Inferior parietal cortex (tissue), 1 donor: Measurements from ENCODE around the gene UTS2R.
"Not testable (repeated sequence)": the region's sequence is repeated elsewhere in the genome, so short reads cannot be mapped to it uniquely, and the experiment has no call there.

Experiments
- DNase-seq: peaks from one replicate; pipeline ENCODE4 v3.0.0-alpha.2; 2016; ENCODE audit errors: extremely low spot score

Gene UTS2R

DNA sequence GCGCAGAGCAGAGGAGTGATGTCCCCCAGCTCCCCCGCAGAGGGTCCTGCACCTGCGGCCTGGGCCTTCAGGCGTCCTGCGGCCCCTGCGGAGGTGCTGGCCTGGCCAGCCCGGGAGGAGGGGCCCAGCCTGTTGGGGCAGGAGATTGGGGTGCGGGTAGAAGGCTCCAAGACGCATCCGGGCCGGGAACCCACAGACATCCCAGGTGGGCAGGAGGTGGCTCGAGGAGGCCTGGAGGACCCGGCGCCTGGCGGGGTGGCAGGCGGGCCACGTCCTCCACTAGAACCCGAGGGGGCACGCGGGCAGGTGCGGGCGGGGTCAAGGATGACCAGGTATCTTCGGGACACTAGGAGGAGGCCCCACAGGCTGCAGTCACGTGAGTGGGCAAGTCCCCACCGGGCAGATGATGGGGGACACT lies 37.4 kb upstream of the UTS2R start:
- DNase-seq = no peak

DNA sequence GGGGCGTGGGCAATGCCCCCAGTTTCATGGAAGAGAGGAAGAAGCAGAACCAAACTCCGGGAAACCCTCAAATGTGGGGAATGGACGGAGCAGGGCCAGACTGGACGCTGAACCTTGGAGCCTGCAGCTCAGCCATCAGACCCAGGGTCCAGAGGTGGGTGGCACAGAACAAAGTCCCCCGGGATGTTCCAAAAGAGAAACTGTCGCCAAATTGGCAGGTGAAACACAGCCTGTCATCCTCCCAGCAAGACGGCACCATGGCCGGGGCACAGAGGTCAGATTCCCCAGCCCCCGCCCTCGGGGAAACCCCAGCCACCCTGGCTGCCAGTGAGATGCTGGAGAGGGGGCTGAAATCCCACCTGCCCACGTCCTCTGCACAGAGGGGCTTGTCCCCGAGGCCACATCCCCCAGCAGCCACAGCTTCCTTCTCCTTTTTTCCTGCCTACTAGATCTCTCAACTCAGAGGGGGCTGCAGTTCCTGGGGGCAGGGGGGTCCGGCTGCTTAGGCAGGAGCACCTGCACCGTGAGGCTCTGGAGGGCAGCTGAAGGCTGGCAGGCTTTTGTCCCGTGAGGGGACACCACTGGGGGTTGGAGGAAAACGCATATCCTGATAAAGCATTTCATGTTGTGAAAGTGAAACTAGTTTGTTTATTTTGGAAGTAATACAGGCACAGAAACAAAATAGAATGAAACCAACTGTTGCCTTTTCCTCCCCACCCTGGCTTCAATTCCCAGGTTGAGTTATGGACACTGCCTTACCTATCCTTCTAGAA lies 36.8 kb upstream of the UTS2R start:
- DNase-seq = no peak

DNA sequence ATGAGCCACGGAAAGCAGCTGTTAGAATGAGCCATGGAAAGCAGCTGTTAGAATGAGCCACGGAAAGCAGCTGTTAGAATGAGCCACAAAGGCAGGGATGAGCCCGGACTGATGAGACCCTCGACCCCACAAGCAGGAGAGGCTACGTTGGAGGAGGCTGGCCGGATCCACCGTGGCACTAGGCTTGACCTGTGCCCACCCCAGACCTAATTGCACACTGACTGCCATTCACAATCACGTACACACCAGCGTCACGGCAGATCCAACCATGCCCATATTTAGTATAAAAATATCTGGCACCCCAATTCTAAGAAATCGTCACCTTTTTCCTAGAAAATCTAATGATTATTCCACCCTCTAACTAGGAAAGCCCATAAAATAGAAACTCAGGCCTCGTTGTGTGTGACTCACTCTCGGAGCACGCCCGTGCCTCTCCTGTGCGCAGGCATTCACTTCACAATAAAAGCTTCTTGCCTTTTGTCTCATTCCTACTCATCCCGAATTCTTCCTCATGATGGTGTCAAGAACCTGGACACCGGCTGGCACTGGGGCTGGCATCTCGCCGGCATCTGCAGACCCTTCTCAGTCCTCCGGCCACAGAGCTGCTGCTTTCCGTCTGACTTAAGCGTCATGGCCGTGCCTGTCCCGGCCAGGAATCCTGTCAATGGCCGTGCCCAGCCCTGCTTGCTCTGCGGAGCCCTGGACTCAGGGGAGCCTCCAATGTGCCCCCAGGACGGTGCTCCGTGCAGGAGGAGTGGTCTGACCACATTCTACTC lies 32.5 kb upstream of the UTS2R start:
- peak; percentile 29 for DNase-seq

DNA sequence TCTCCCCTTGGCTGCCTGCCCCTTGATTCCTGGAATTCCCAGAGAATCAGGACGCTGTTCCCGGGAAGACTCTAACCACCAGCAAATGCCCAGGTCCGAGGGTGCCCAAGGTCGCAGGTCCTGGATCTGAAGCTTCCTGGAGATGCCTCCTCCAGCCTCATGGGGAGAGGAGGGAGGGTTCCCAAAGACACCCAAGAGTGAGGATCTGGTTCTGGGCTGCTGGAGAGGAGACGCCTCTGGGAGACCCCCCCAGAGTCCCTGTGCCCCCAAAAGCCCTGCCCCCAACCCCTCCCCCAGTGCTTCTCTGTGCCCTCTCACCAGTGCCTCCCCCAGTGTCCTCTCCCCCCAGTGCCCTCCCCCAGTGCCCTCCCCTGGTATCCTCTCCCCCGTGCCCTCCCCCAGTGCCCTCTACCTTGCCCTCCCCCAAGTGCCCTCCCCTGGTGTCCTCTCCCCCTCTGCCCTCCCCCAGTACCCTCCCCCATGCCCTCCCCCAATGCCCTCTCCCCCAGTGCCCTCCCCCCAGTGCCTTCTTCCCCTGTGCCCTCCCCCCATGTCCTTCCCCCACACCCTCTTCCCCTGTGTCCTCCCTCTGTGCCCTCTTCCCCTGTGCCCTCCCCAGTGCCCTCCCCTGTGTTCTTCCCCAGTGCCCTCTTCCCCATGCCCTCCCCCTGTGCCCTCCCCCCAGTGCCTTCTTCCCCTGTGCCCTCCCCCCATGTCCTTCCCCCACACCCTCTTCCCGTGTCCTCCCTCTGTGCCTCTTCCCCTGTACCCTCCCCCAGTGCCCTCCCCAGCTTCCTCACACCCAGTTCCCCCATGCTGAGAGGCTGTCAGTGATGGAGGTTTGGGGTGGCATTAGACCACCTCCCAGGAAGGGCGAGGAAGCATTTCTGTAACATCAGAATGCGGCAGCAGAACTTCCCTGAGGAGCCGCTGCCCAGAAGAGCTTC lies 31.7 kb upstream of the UTS2R start:
- no peak for DNase-seq

DNA sequence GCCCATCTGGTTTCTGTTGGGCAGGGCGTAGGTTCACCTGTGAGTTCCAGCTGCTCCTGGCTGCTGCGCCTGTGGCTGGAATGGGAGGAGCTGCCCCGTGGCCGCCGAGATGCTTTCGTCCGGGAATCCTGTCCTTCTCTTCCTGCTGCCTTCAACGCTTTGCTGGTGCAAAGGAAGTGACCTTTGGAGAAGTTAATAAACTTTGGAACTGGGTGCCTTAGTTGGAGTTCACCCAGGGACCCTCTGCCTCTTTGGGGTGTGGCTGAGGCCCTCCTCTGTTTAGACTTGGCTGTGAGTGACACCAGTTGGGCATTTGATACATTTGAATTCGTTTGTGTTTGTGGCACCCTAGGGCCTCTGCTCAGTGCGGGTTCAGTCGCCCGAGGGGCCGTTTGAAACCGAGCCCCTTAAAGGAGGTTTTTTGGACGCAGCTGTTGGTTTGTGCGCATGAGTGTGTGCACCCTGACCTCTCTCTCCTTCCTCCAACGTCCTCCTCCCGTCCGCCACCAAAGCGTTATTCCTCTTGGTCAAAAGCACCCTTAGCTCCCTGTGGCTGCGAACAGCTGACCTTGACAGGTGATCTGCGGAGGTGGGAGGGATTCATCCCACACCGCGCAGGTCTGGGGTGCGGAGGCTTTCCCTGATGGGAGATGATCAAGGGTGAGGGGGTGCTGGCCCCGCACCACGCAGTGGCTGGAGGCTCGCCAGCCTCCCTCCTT lies 29.0 kb upstream of the UTS2R start:
- no peak for DNase-seq

DNA sequence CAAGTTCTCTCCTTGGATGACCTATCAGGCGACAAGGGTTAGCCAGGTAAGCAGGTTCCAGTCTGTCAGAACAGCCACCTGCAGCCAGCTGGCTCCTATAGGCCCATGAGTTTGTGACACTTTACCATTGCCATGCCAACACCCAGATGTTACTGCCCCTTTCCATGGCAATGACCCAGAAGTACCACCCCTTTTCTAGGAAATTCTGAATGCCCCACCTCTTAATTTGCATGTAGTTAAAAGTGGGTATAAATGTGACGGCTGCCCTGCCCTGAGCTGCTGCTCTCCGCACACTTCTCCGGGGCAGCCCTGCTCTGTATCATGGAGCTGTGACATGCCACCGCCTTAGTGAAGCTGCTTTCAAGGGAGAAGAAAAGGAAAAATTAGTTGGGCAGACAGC lies 28.0 kb upstream of the UTS2R start:
- DNase-seq = no peak

DNA sequence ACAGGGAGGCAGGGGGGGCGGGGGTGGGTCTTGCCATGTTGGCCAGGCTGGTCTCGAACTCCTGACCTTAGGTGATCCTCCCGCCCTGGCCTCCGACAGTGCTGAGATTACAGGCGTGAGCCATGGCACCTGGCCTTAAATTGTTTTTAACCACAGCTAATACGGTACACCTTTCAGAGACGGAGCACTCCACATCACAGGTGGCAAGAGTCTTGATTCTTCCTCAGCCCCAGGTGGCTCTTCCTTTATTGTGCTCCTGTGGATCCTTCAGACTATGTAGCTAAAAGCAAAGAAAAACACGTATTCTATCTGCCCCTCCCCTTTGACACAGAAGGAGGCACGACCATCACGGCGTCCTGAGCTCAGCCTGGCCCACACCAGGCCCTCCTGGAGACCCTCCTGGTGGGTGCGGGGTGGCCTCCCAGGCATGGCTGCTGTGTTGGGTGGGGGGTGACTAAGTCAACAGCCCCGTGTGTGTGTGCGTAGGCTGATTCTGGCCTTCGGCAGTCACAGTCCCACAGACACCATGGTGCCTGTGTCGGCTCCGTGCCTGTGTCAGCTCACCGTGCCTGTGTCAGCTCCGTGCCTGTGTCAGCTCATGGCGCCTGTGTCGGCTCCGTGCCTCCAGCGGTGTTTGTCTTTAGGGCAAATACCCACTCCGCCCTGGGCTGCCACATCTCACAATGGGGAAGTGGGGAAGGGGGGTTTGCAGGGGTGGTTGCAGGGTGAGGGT lies 27.2 kb upstream of the UTS2R start:
- DNase-seq = no peak

DNA sequence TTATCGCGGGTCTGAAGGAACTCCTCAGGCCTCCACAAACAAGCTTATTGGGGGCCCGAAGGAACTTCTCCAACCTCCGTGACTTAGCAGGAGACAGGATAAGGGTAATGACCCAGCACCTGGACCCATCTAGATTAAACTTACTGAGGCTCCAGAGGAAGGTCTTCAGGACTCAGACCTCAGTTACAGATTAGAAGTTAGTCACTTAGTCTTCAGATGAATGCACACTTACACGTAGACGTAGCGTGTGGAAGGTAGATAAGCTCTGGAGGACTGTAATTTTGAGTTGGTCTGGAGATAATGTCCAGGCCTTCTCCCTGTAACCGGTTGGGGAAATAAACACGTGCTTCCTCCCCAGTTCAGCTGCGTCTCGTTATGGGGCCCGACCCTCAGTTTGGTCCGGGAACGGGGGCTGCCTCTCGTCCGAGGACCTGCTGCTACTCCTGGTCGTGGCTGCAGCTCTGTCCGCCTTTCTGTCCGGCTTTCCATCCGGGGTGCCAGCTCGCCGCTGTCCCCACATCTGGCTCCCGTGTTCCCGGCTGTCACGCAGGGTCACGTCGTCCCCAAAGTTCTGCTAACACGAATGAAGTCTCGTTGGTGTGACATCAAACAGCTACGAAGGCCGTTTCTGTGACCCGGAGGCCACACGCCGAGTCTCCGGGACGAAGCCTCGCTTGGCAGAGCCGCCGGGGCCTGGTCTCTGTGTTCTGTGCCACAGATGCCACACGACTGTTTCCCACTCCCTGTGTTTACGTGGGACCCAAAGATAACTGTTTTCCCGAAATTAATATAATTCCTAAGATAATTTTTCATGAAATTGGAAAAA lies 26.2 kb upstream of the UTS2R start:
- peak; percentile 43 for DNase-seq

DNA sequence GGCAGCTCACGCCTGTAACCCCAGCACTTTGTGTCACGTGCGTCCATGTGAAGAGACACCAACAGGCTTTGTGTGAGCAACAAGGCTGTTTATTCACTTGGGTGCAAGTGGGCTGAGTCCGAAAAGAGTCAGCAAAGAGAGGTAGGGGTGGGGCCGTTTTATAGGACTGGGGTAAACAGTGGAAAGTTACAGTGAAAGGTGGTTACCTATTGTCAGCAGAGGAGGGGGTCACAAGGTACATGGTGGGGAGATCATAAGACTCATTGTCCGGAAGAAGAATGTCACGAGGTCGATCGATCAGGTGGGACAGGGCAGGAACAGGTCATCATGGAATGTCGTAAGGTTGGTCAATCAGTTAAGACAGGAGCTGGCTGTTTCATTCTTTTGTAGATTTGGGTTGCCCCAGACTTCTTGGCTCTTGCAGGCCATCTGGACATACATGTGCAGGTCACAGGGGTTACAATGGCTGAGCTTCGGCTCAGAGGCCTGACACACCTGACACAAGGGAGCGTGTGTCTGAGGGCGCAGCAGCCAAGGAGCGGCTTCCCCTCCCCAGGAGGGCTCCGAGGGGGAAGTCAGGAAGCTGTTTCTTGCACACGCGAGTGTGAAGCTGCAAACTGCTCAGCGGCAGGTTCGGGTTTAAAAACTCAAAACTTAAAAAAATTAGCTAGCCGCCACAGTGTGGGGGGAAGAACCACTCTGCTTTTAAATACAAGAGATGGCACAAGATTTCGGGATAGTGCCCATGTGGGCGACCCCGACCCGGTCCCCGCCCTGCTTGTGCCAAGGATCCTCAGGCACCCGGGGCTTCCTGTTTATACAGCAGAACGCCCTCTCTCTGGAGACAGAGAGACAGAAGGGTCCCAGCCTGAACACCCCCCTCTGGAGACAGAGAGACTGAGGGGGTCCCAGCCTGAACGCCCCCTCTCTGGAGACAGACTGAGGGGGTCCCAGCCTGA lies 24.9 kb upstream of the UTS2R start:
- DNase-seq = no peak

DNA sequence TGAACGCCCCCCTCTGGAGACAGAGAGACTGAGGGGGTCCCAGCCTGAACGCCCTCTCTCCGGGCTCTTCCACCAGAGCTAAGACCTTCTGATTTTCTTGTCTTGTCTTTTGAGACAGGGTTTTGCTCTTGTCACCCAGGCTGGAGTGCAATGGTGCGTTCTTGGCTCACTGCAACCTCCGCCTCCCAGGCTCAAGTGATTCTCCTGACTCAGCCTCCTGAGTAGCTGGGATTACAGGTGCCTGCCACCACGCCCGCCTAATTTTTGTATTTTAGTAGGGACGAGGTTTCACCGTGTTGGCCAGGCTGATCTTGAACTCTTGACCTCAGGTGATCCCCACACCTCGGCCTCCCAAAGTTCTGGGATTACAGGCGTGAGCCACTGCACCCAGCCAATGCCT lies 23.6 kb upstream of the UTS2R start:
- DNase-seq = not testable (repeated sequence)

DNA sequence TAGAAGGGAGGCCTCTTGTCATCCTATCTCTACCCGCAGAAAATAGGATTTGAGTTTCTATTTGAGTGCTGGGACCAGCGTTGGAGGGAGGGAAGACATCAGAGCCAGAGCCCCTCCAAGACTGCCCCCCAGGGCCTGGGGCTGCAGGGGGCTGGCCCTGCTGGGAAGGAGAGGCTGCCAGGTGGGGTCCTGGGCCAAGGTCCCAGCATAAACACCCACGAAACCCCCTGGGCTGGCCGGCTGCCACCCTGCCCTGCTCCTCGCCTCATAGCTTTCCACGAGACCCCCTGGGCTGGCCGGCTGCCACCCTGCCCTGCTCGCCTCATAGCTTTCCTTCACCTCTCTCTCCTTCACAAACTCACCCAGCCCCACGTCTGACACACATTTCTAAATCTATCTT lies 23.1 kb upstream of the UTS2R start:
- no peak for DNase-seq

DNA sequence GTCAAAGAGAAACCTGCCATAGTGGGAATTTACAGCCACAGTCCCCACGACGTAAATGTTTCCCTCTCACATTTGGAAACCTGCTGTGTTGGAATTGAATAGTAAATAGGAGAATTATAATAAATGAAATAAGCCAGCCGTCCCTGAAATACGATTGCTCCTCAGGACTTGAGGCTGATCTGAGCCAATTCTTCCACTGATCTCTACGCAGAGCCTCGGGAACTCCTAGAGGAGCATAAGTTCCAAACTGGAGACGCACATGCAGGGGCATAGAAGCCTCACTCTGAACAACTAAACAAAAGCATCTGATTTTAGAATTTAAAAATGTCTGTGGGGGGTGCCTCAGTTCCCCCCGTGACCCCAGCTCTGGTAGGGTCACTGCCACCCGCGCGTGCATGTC lies 22.7 kb upstream of the UTS2R start:
- no peak for DNase-seq

DNA sequence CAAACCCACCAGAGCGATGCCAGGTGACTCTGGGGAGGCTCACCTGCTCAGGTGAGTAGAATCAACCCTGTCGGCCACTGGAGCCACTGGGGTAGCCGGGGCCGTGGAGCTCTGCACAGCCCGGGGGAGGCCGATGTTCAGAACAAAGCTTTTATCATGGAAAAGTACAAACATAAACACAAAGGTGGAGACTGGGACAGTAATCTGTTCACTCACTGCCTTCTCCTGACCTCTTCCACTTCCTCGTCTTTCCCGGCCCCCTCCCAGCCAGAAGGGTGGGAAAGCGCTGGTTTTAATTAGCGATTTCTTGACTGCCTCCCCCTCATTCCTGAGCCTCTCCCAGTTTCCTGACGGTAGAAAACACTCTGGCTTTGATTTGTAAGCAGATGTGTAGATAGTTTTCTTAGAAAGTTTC lies 22.3 kb upstream of the UTS2R start:
- DNase-seq = no peak

DNA sequence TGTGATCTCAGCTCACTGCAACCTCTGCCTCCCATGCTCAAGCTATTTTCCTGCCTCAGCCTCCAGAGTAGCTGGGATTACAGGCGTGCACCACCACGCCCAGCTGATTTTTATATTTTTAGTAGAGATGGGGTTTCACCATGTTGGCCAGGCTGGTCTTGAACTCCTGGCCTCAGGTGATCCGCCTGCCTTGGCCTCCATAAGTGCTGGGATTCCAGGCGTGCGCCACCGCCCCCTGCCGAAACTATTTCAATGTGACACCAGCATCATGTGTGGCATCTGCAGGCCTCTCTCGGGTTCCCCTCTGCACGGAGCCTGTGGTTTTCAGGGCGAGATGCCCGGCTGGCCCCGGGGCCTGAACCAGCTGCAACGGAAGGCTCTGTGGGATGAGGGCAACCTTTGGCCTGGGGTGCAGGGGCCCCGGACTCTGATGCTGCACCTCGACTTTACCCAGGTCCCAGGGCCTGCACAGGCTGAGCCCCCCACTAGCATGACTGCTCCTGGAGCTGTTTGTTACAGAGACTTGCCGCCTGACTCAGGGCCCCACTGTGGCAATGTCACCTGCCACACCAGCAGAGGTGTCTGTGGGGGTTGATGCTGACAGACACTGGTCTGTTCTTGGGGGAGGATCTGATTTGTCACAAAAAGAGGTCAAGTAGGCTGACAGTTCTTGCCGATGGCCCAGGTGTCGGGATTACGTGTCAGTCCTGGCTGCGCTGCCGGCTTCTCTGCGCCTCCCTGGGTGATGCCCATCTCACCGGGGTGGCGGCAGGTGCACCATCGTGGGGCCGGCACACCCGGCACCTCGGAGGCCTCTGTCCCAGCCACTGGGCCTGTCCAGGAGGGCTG lies 21.2 kb upstream of the UTS2R start:
- no peak for DNase-seq

DNA sequence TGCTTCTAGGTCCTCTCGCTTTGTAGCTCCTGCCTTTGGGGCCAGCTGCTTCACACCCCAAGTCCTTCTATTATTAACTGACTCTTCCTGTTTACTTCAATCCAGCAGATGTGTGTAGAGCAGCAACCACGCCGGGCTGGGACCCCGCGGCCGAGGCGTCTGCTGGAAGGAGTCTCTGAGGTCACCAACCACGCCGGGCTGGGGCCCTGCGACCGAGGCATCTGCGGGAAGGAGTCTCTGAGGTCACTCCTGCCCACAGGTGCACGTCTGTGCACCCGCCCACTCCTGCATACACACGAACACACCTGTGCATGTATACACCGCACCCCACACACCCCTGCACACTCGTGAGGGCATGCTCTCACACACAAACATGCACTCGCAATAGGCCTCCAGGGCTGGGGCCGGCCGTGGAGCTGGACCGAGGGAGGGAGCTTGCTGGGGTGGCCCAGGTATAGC lies 20.3 kb upstream of the UTS2R start:
- DNase-seq = no peak

DNA sequence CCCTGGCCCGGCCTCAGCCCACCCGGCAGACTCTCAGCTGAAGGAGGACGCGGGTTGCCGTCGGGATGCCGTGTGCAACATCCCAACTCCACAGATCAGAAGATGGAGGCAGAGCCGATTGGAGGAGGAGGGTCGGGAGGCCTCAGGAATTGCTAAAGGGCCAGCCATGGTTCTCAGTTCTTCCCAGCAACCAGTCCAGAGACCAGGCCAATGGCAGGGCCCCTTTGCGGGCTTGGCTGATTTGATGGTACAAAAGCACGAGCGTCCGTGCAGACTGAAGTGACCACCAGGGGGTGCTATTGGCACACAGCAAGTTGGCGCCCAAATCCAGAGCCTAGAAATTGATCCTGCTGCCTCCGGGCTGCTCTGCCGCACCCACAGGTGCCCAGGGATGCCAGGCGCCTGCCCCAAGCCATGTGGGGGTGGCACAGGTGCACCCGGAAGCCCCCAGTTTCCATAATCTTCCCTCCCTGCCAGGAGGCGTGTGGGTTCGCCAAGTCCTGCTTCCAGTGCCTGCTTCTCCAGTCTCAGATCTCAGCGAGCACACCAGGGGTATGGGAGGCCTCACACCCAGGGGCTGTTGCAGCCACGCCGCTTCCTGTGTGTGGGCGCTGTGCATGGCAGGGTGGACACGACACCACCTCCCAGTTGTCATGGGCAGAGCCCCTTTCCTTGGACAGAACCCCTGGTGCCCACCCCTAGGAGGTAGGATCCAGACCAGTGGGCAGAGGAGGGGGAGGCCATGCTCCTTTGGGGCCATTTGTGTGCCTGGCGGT lies 19.7 kb upstream of the UTS2R start:
- peak; percentile 90 for DNase-seq

DNA sequence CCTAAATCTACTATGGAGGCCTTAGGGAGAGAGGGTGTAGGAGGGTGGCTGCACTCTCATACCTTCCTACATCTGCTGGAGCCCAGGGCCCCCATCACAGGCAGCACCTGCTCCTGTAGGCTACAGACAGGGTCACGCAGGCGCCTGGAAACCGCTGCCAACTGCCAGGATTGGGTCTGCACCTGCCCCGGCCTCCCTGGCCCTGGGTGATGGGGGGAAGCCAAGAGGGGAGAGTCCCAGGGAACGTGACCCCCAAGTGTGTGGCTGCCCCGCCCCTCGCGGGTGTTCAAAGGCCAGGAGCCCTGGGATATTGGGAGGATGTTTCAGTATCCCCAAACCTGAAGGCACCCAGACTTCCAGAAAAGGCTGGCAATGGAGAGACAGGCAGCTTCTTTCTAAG lies 18.1 kb upstream of the UTS2R start:
- no peak for DNase-seq
